HEK293T (cell line): ENCODE results near the gene SIN3A.

Source experiments
- CTCF ChIA-PET: fragments of 350-600 bp; formaldehyde crosslinking; extraction: SDS; loops from one replicate; lab custom pipeline; 2021; ENCODE audit warnings: antibody characterized with exemption, inconsistent platforms; lab: Yijun Ruan, JAX
- POLR2A ChIA-PET: fragments of 350-600 bp; formaldehyde crosslinking; extraction: SDS; loops from one replicate; lab custom pipeline; 2020; ENCODE audit warnings: antibody characterized with exemption, inconsistent platforms; lab: Yijun Ruan, JAX
- DNase-seq: peaks from one replicate; pipeline ENCODE4 v3.0.0; 2012; ENCODE audit warnings: mixed read lengths; ENCODE audit errors: extremely low spot score
- ARNT ChIP-seq: fragments of 450-650 bp; IDR thresholded peaks from 2 replicates; pipeline ENCODE4 v1.6.1; 2017; ENCODE audit warnings: mild to moderate bottlenecking
- BHLHE40 ChIP-seq: fragments of 450-650 bp; IDR thresholded peaks from 2 replicates; pipeline ENCODE4 v1.6.1; 2016; ENCODE audit warnings: mild to moderate bottlenecking, moderate library complexity, borderline replicate concordance
- CTBP1 ChIP-seq: fragments of 450-650 bp; IDR thresholded peaks from 2 replicates; pipeline ENCODE4 v1.6.1; 2016; ENCODE audit warnings: borderline replicate concordance
- ELF4 ChIP-seq: fragments of 450-650 bp; IDR thresholded peaks from 2 replicates; pipeline ENCODE4 v1.6.1; 2017; ENCODE audit warnings: antibody characterized with exemption
- FOXA1 ChIP-seq: fragments of 450-650 bp; IDR thresholded peaks from 2 replicates; pipeline ENCODE4 v1.6.1; 2016; ENCODE audit warnings: mild to moderate bottlenecking
- FOXK2 ChIP-seq: fragments of 450-650 bp; IDR thresholded peaks from 2 replicates; pipeline ENCODE4 v1.6.1; 2016; ENCODE audit warnings: mild to moderate bottlenecking
- FOXM1 ChIP-seq: fragments of 450-650 bp; IDR thresholded peaks from 2 replicates; pipeline ENCODE4 v1.6.1; 2017; ENCODE audit warnings: mild to moderate bottlenecking, borderline replicate concordance
- HDGF ChIP-seq: fragments of 450-650 bp; IDR thresholded peaks from 2 replicates; pipeline ENCODE4 v1.6.1; 2017; ENCODE audit warnings: antibody characterized with exemption, borderline replicate concordance
- L3MBTL2 ChIP-seq: fragments of 450-650 bp; conservative IDR thresholded peaks from 2 replicates; pipeline ENCODE4 v1.6.1; 2016; ENCODE audit warnings: mild to moderate bottlenecking
- LEF1 ChIP-seq: fragments of 450-650 bp; IDR thresholded peaks from 2 replicates; pipeline ENCODE4 v1.6.1; 2017; ENCODE audit warnings: mild to moderate bottlenecking, borderline replicate concordance
- NFRKB ChIP-seq: fragments of 450-650 bp; IDR thresholded peaks from 2 replicates; pipeline ENCODE4 v1.6.1; 2016; ENCODE audit warnings: mild to moderate bottlenecking, moderate library complexity
- PKNOX1 ChIP-seq: fragments of 450-650 bp; IDR thresholded peaks from 2 replicates; pipeline ENCODE4 v1.6.1; 2016
- SP1 ChIP-seq: fragments of 450-650 bp; IDR thresholded peaks from 2 replicates; pipeline ENCODE4 v1.6.1; 2017
- SUZ12 ChIP-seq: fragments of 450-650 bp; IDR thresholded peaks from 2 replicates; pipeline ENCODE4 v1.6.1; 2016; ENCODE audit warnings: mild to moderate bottlenecking
- TARDBP ChIP-seq: fragments of 450-650 bp; IDR thresholded peaks from 2 replicates; pipeline ENCODE4 v1.6.1; 2016
- ZNF384 ChIP-seq: fragments of 450-650 bp; IDR thresholded peaks from 2 replicates; pipeline ENCODE4 v1.6.1; 2016

SIN3A gene

DNA sequence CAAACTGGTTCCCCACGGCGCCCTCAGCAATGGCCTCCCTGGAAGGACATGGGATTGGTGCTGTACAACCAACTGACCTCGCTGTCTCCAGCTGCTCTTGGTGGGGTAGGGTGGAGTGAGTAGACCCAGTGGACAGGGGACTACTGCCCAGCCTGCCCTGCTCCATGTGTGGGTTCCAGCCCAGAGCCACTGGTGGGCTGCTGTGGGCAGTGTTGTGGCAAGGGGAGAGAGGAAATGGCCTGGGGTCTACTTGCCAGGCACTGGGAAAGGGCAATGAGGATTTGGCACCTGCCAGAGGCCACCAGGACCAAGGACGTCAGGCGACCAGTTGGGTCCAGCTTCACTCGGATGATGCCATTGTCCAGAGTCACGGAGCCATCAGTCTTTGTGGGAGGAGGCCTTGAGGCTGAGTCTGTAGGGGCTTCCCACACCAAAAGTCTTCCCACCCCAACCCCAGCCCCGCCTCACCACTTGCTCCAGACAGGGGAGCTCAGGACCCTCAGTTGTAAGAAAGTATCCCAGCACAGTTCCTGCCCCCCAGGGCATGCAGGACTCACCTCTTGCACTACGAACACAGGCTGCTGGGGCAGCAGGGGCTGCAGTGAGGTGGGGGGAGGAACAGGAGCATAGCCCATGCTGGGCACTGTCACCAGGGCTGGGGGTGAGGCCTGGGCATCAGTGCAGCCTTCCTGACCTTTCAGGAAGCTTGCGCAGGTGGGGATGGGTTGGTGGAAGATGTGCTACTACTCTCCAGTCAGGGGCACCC is 92.5 kb downstream of the SIN3A start:
- ChIA-PET CTCF (interaction anchor here (0.6 kb wide), 1 partner anchor 97 kb away, joined by 3 read pairs; no protein-coding TSS in a partner anchor), POLR2A (interaction anchor here (1.5 kb wide), 1 partner anchor 10 kb away, joined by 4 read pairs; no protein-coding TSS in a partner anchor)
- no peak for TF ChIP-seq SUZ12
- TF ChIP-seq ARNT = no peak
- TF ChIP-seq LEF1 = no peak
- TF ChIP-seq PKNOX1 = no peak
- TF ChIP-seq FOXA1 = no peak
- no peak for TF ChIP-seq ELF4
- no peak for TF ChIP-seq HDGF
- no peak for TF ChIP-seq ZNF384
- TF ChIP-seq TARDBP = no peak
- no peak for TF ChIP-seq L3MBTL2
- DNase-seq = no peak

- DNase-seq = no peak
- ChIA-PET CTCF (no interaction called here), POLR2A (no interaction called here)
- TF ChIP-seq FOXA1 (no peak), NFRKB (no peak), LEF1 (no peak), ZNF384 (no peak), FOXK2 (no peak), BHLHE40 (no peak), SP1 (no peak), HDGF (no peak)
These were observed 93.4 kb downstream of the SIN3A start for GRCh38 chr15:75357976-75358673.

- TF ChIP-seq L3MBTL2 (no peak), NFRKB (no peak), PKNOX1 (no peak), FOXA1 (no peak), LEF1 (no peak), FOXM1 (no peak), ELF4 (no peak), BHLHE40 (no peak), SP1 (no peak), TARDBP (no peak), HDGF (no peak)
- ChIA-PET CTCF (no interaction called here), POLR2A (interaction anchor here (1.2 to 6.0 kb wide), 2 partner anchors 9 to 12 kb away, joined by 4 to 58 read pairs; partner anchors contain the start of gene MAN2C1)
- DNase-seq = no peak
These were observed 95.0 kb downstream of the SIN3A start for GRCh38 chr15:75356517-75356916.

DNA sequence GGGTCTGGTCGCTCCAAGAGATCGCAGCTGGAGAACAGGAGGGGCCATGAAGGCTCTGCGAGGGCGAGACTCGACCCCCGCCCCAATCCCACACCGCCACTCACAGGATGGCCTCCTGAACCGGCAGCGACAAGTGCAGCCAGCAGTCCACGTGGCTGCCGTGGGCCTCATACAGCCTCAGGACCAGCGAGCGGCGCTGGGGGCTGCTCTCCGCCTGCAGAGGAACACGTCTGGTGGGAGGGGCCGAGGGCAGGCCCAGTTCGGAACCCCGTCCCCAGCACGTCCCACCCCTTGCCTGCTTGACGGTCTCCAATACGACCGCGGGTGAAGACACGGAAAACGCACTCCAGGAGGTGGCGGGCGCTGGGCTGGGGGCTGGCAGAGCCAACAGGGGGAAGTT is 95.5 kb downstream of the SIN3A start:
- TF ChIP-seq TARDBP = no peak
- TF ChIP-seq PKNOX1 = no peak
- no peak for TF ChIP-seq FOXM1
- TF ChIP-seq ELF4 = no peak
- no peak for TF ChIP-seq BHLHE40
- TF ChIP-seq LEF1 = no peak
- TF ChIP-seq FOXA1 = no peak
- no peak for TF ChIP-seq ARNT
- TF ChIP-seq FOXK2 = no peak
- TF ChIP-seq ZNF384 = no peak
- TF ChIP-seq SP1 = no peak
- no peak for TF ChIP-seq CTBP1
- no peak for TF ChIP-seq L3MBTL2
- no peak for TF ChIP-seq NFRKB
- POLR2A ChIA-PET = interaction anchor here (1.2 to 6.0 kb wide), 2 partner anchors 10 to 12 kb away, joined by 4 to 58 read pairs; partner anchors contain the start of gene MAN2C1
- DNase-seq = no peak
- CTCF ChIA-PET = no interaction called here

- TF ChIP-seq ZNF384 (no peak), SP1 (no peak), LEF1 (no peak), L3MBTL2 (no peak), FOXK2 (no peak)
- CTCF ChIA-PET = interaction anchor here (1.3 kb wide), 1 partner anchor 12 kb away, joined by 3 read pairs; no protein-coding TSS in a partner anchor
- DNase-seq = no peak
- POLR2A ChIA-PET = interaction anchor here (1.5 to 6.0 kb wide), 2 partner anchors 11 to 13 kb away, joined by 5 to 58 read pairs; partner anchors contain the start of gene MAN2C1
These were observed 96.1 kb downstream of the SIN3A start for GRCh38 chr15:75355369-75355768.

GRCh38 chr15:75354454-75354853 is 97.0 kb downstream of the SIN3A start:
- CTCF ChIA-PET = interaction anchor here (0.6 to 1.3 kb wide), 2 partner anchors 13 to 287 kb away, joined by 3 read pairs; no protein-coding TSS in a partner anchor
- TF ChIP-seq ZNF384 (no peak), FOXM1 (no peak), SP1 (no peak), HDGF (no peak), FOXK2 (no peak), PKNOX1 (no peak), SUZ12 (no peak), CTBP1 (no peak), ELF4 (no peak), FOXA1 (no peak), NFRKB (no peak), L3MBTL2 (no peak), LEF1 (no peak), ARNT (no peak), TARDBP (no peak), BHLHE40 (no peak)
- POLR2A ChIA-PET = interaction anchor here (1.4 to 6.0 kb wide), 3 partner anchors 11 to 99 kb away, joined by 4 to 58 read pairs (median 5); partner anchors contain the start of gene MAN2C1
- DNase-seq = no peak
